Muscle layer of duodenum (tissue), 2 donors: ENCODE measurements around the gene EHD4.

Source experiments
- H3K27ac ChIP-seq: one replicate; pipeline ENCODE4 v1.7.0; 2013; ENCODE audit warnings: mild to moderate bottlenecking, low read length
- H3K27me3 ChIP-seq: one replicate; pipeline ENCODE4 v1.7.0; 2013; ENCODE audit warnings: low read depth, mild to moderate bottlenecking, control low read depth, low read length
- H3K36me3 ChIP-seq, 2 donors: one replicate each; pipeline ENCODE4 v1.7.0; 2013; ENCODE audit warnings: low read length in 2 of 2, control low read depth in 1 of 2, mild to moderate bottlenecking in 1 of 2; ENCODE audit not compliant: insufficient read depth in 2 of 2, control insufficient read depth in 1 of 2
- H3K4me1 ChIP-seq, 2 donors: one replicate each; pipeline ENCODE4 v1.7.0; 2013; ENCODE audit warnings: low read length in 2 of 2, mild to moderate bottlenecking in 2 of 2, control low read depth in 1 of 2, moderate library complexity in 1 of 2; ENCODE audit not compliant: insufficient read depth in 2 of 2, control insufficient read depth in 1 of 2
- H3K4me3 ChIP-seq, 2 donors: one replicate each; pipeline ENCODE4 v1.7.0; 2013; ENCODE audit warnings: low read length in 2 of 2, low read depth in 1 of 2, mild to moderate bottlenecking in 1 of 2
- H3K9me3 ChIP-seq, 2 donors: one replicate each; pipeline ENCODE4 v1.7.0; 2013; ENCODE audit warnings: low read length in 2 of 2, control low read depth in 1 of 2, mild to moderate bottlenecking in 1 of 2; ENCODE audit not compliant: control insufficient read depth in 1 of 2
- donor health status: healthy.

Gene EHD4

GRCh38 chr15:41994171-41994650, 21.9 kb upstream of the EHD4 start:
- H3K4me3 ChIP-seq: no peak overlapping the region
- no peak overlapping the region for H3K27ac ChIP-seq

GRCh38 chr15:41993472-41994170, 21.3 kb upstream of the EHD4 start:
- H3K4me1 ChIP-seq: no peaks in the 10 kb centered on the region
- no peak overlapping the region for H3K4me3 ChIP-seq
- no peaks in the 10 kb centered on the region for H3K9me3 ChIP-seq
- H3K27me3 ChIP-seq: no peaks in the 10 kb centered on the region
- no peaks in the 10 kb centered on the region for H3K36me3 ChIP-seq
- H3K27ac ChIP-seq: no peak overlapping the region

More at GRCh38 chr15:41994171-41994650, 21.9 kb upstream of the EHD4 start:
- Histone ChIP-seq H3K4me1 (no peaks in the 10 kb centered on the region), H3K9me3 (no peaks in the 10 kb centered on the region), H3K36me3 (no peaks in the 10 kb centered on the region), H3K27me3 (no peaks in the 10 kb centered on the region)

GRCh38 chr15:41992803-41993190, 20.4 kb upstream of the EHD4 start:
- Histone ChIP-seq H3K27ac (no peak overlapping the region), H3K4me3 (no peak overlapping the region), H3K36me3 (no peaks in the 10 kb centered on the region), H3K9me3 (no peaks in the 10 kb centered on the region), H3K27me3 (no peaks in the 10 kb centered on the region), H3K4me1 (no peaks in the 10 kb centered on the region)

GRCh38 chr15:41992151-41992802, 19.9 kb upstream of the EHD4 start:
- Histone ChIP-seq H3K4me3 (no peak overlapping the region), H3K4me1 (no peaks in the 10 kb centered on the region), H3K27me3 (no peaks in the 10 kb centered on the region), H3K27ac (no peak overlapping the region), H3K36me3 (no peaks in the 10 kb centered on the region), H3K9me3 (no peaks in the 10 kb centered on the region)

GRCh38 chr15:41990691-41991090, 18.3 kb upstream of the EHD4 start:
- Histone ChIP-seq H3K27me3 (no peaks in the 10 kb centered on the region), H3K4me3 (no peak overlapping the region), H3K36me3 (no peaks in the 10 kb centered on the region), H3K4me1 (no peaks in the 10 kb centered on the region), H3K9me3 (no peaks in the 10 kb centered on the region), H3K27ac (no peak overlapping the region)

GRCh38 chr15:41990243-41990605, 17.9 kb upstream of the EHD4 start:
- no peaks in the 10 kb centered on the region for H3K27me3 ChIP-seq
- no peaks in the 10 kb centered on the region for H3K4me1 ChIP-seq
- no peak overlapping the region for H3K4me3 ChIP-seq
- no peak overlapping the region for H3K27ac ChIP-seq
- no peaks in the 10 kb centered on the region for H3K36me3 ChIP-seq
- no peaks in the 10 kb centered on the region for H3K9me3 ChIP-seq

- Histone ChIP-seq H3K9me3 (no peaks in the 10 kb centered on the region), H3K27ac (no peak overlapping the region), H3K27me3 (no peaks in the 10 kb centered on the region), H3K4me1 (no peaks in the 10 kb centered on the region), H3K4me3 (no peak overlapping the region), H3K36me3 (no peaks in the 10 kb centered on the region)
These were observed 17.4 kb upstream of the EHD4 start for GRCh38 chr15:41989573-41990242.

GRCh38 chr15:41988896-41989572, 16.7 kb upstream of the EHD4 start:
- Histone ChIP-seq H3K4me3 (no peak overlapping the region), H3K27me3 (no peaks in the 10 kb centered on the region), H3K9me3 (no peaks in the 10 kb centered on the region), H3K4me1 (no peaks in the 10 kb centered on the region), H3K27ac (no peak overlapping the region), H3K36me3 (no peaks in the 10 kb centered on the region)

GRCh38 chr15:41987925-41988275, 15.5 kb upstream of the EHD4 start:
- Histone ChIP-seq H3K4me1 (no peaks in the 10 kb centered on the region), H3K27me3 (no peaks in the 10 kb centered on the region), H3K9me3 (no peaks in the 10 kb centered on the region), H3K27ac (no peak overlapping the region), H3K4me3 (no peak overlapping the region), H3K36me3 (no peaks in the 10 kb centered on the region)

- no peaks in the 10 kb centered on the region for H3K4me1 ChIP-seq
- no peak overlapping the region for H3K27ac ChIP-seq
- no peak overlapping the region for H3K4me3 ChIP-seq
- no peaks in the 10 kb centered on the region for H3K9me3 ChIP-seq
- H3K27me3 ChIP-seq: no peaks in the 10 kb centered on the region
- no peaks in the 10 kb centered on the region for H3K36me3 ChIP-seq
These were observed 15.0 kb upstream of the EHD4 start for GRCh38 chr15:41987246-41987924.
